Stimulated activated naive CD8-positive, alpha-beta T cell treated with anti-CD3 and anti-CD28 coated beads, Interleukin-15, Interleukin-2, amounts not matched to agents 100 ng/mL and 50 ng/mL, for 24 hours (primary cell): ENCODE measurements around the gene CTPS2.
"Not testable (repeated sequence)": the region's sequence is repeated elsewhere in the genome, so short reads cannot be mapped to it uniquely, and the experiment has no call there.

ENCODE experiments used
- H3K27ac Mint-ChIP-seq: one replicate; pipeline ENCODE4 v1.8.0; 2021; ENCODE audit warnings: mild to moderate bottlenecking, mixed read lengths
- H3K27me3 Mint-ChIP-seq: one replicate; pipeline ENCODE4 v1.8.0; 2021; ENCODE audit warnings: mixed read lengths
- H3K36me3 Mint-ChIP-seq: one replicate; pipeline ENCODE4 v1.8.0; 2021; ENCODE audit warnings: low read depth, mixed read lengths
- H3K4me1 Mint-ChIP-seq: one replicate; pipeline ENCODE4 v1.8.0; 2021; ENCODE audit warnings: low read depth, mixed read lengths
- H3K4me3 Mint-ChIP-seq: one replicate; pipeline ENCODE4 v1.8.0; 2021; ENCODE audit warnings: mild to moderate bottlenecking, mixed read lengths
- H3K9me3 Mint-ChIP-seq: one replicate; pipeline ENCODE4 v1.8.0; 2021; ENCODE audit warnings: mixed read lengths

CTPS2 gene

GRCh38 chrX:16712548-16713155, at the start of gene CTPS2:
TSS of gene CTPS2 (minus strand) at chrX:16712669. CDS start at chrX:16702902, 9,767 bp downstream.
- H3K27me3 Mint-ChIP-seq, result no peaks in the 10 kb centered on the region
- peak within 1 kb of the TSS; percentile 85 for H3K4me3 Mint-ChIP-seq
- H3K36me3 Mint-ChIP-seq, result no peaks in the 10 kb centered on the region
- peaks cover 19% of the 10 kb centered on the region for H3K4me1 Mint-ChIP-seq
- no peaks in the 10 kb centered on the region for H3K9me3 Mint-ChIP-seq
- H3K27ac Mint-ChIP-seq, result peak within 1 kb of the TSS; percentile 88

GRCh38 chrX:16761500-16761899, 49.0 kb upstream of the CTPS2 start:
- H3K27ac Mint-ChIP-seq, H3K4me3 Mint-ChIP-seq, H3K36me3 Mint-ChIP-seq, H3K9me3 Mint-ChIP-seq, H3K27me3 Mint-ChIP-seq, H3K4me1 Mint-ChIP-seq: not testable (repeated sequence)

GRCh38 chrX:16756724-16757123, 44.3 kb upstream of the CTPS2 start:
- Mint-ChIP-seq H3K36me3 (peaks cover 31% of the 10 kb centered on the region), H3K4me3 (no peak overlapping the region), H3K27me3 (no peaks in the 10 kb centered on the region), H3K4me1 (no peaks in the 10 kb centered on the region), H3K27ac (peak overlapping the region; percentile 41), H3K9me3 (no peaks in the 10 kb centered on the region)

DNA sequence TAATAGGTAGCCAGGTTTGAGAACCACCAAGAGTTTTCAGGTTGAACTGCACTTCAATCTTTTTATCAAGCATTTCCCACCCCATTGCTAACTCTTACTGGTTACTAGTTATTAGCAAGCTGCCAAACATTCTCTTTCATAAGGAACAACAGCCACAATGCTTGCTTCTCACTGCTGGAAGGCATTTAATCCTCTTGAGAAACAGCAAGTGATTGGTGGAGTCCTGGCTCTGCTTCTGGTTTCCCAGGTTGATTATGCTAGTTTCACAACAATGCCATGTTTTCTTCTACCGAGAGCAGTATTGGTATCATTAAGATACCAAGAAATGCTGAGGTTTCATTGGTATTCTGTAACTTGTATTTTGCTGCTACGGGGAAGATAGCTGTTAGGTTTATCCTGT, 41.5 kb upstream of the CTPS2 start:
- Mint-ChIP-seq H3K4me1 (no peaks in the 10 kb centered on the region), H3K27me3 (no peaks in the 10 kb centered on the region), H3K27ac (no peak overlapping the region), H3K36me3 (peaks cover 28% of the 10 kb centered on the region), H3K4me3 (no peak overlapping the region), H3K9me3 (no peaks in the 10 kb centered on the region)

DNA sequence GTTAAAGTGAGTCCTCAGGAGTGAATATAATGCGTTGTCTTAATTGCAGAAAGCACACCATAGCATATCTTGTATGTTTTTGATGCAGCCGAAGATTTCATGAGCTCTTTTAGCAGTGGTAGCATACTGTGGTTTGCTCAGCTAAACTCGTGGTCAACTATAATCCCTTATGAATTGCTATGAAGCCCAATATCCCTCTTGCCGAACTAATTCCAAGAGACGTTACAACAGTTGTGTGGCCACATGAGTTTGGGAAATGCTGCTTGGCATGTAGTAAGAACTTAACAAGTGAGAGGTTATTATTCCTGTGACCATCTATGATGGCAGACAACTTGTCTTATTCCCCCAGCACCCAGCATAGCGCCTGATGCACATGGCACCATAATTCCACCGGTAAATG, 37.7 kb upstream of the CTPS2 start:
- no peaks in the 10 kb centered on the region for H3K27me3 Mint-ChIP-seq
- no peak overlapping the region for H3K27ac Mint-ChIP-seq
- no peaks in the 10 kb centered on the region for H3K9me3 Mint-ChIP-seq
- H3K4me3 Mint-ChIP-seq, result no peak overlapping the region
- H3K4me1 Mint-ChIP-seq, result no peaks in the 10 kb centered on the region
- H3K36me3 Mint-ChIP-seq, result peaks cover 19% of the 10 kb centered on the region

DNA sequence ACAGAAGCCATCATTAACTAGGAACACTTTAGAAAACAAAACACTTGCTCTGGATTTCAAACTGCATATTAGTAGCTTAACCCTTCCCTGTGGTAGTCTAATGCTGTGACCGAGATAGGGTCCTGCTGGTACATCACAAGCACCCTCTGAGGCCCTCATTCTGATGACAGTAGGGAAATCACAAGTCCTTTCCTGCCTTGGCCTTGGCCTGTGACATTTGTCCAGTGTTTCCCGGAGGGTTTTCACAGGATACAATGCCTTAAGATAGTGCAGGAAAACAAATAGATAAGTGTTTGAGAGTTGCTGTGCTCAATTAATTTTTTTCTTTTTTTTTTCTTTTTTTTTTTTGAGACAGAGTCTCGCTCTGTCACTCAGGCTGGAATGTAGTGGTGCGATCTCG, 36.0 kb upstream of the CTPS2 start:
- Mint-ChIP-seq H3K36me3 (peaks cover 15% of the 10 kb centered on the region), H3K27ac (no peak overlapping the region), H3K27me3 (no peaks in the 10 kb centered on the region), H3K4me3 (no peak overlapping the region), H3K4me1 (no peaks in the 10 kb centered on the region), H3K9me3 (no peaks in the 10 kb centered on the region)

DNA sequence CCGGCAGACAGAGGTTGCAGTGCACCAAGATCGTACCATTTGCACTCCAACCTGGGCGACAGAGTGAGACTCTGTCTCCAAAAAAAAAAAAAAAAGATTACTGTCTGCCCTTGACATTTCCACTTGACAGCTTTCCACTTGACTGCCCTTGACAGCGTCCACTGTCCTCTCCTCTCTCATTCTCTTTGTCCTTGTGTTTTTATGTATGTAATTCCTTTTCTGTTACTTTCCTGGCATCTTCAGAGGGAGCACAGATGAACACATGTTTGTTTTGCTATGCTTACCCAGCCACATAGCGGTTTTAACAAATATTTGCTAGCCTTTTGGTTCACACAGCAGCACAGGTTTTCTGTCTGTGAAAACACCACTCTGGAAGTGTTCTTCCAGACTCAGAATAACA, 33.2 kb upstream of the CTPS2 start:
- no peak overlapping the region for H3K27ac Mint-ChIP-seq
- H3K4me1 Mint-ChIP-seq, result no peaks in the 10 kb centered on the region
- no peak overlapping the region for H3K4me3 Mint-ChIP-seq
- no peaks in the 10 kb centered on the region for H3K9me3 Mint-ChIP-seq
- H3K36me3 Mint-ChIP-seq, result peaks cover 13% of the 10 kb centered on the region
- no peaks in the 10 kb centered on the region for H3K27me3 Mint-ChIP-seq

DNA sequence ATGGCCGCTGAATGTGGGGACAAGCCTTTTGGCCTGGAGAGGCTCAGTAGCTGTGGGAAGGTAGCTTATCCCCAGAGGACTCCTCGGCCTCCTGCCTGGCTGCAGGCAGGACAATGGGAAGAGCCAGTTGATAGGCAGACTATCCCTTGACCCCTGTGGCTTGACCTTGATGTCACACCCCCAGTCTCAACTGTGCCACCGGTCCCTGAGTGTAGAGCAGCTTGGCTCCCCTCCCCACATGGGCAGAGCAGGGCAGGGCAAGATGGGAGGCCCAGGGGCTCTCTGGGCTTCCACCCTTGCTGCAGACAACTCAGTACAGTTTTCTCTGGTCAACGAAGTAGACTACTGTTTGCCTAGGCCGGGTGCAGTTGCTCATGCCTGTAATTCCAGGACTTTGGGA, 32.6 kb upstream of the CTPS2 start:
- H3K27ac Mint-ChIP-seq, result no peak overlapping the region

DNA sequence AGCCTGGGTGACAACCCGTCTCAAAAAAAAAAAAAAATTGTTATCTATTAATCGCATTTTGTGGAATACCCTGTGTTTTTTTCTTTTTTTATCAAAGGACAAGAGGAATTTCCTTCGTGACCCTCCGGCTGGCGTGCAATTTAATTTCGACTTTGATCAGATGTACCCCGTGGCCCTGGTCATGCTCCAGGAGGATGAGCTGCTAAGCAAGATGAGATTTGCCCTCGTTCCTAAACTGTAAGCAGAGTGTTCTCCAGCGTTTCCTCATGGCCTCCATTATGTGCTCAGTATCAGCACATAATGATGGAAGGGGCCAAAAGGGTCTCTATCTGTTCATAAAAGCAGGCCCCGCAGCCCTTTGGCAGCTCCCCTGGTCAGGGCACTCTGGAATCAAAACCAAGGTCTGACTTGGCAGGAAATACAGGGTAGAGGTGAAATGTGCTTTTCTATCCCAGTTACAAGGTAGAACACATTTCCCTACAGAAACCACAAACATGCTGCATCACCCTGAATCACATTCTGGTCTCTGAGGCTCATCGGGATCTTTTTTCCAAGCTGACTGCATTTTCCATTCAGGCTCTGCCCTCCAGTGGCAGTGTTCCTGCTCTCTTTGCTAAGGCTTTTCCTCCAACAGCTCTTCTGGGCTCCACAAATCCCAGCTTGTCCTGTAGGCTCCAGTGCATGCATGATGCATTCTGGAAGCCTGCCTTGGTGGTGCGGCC, 31.3 kb upstream of the CTPS2 start:
- peaks cover 13% of the 10 kb centered on the region for H3K36me3 Mint-ChIP-seq
- H3K4me3 Mint-ChIP-seq, result no peak overlapping the region
- H3K27me3 Mint-ChIP-seq, result no peaks in the 10 kb centered on the region
- no peaks in the 10 kb centered on the region for H3K4me1 Mint-ChIP-seq
- no peaks in the 10 kb centered on the region for H3K9me3 Mint-ChIP-seq
- H3K27ac Mint-ChIP-seq, result no peak overlapping the region

More for the DNA sequence above, 32.6 kb upstream of the CTPS2 start:
- peaks cover 13% of the 10 kb centered on the region for H3K36me3 Mint-ChIP-seq
- no peaks in the 10 kb centered on the region for H3K4me1 Mint-ChIP-seq
- H3K9me3 Mint-ChIP-seq, result no peaks in the 10 kb centered on the region
- no peak overlapping the region for H3K4me3 Mint-ChIP-seq
- H3K27me3 Mint-ChIP-seq, result no peaks in the 10 kb centered on the region

DNA sequence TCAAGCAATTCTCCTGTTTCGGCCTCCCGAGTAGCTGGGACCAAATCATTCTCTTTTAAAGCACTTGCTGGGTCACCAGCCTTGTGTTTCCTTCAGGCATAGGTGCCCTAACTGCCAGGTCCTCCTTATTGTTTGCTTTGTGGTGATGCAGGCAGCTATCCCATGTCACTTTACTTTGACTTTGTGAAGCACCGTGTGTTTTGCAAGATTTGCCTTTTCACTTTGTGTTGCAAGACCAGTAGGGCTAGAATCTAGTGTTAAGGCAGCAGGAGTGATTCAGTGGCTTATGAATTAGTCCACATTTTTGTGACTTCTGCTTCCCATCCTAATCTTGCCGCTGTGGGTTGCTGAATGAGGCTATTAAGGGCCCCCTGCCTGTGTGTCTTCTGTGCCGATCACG, 27.1 kb upstream of the CTPS2 start:
- Mint-ChIP-seq H3K4me1 (no peaks in the 10 kb centered on the region), H3K27me3 (no peaks in the 10 kb centered on the region), H3K27ac (no peak overlapping the region), H3K9me3 (no peaks in the 10 kb centered on the region), H3K4me3 (no peak overlapping the region), H3K36me3 (peaks cover 21% of the 10 kb centered on the region)

DNA sequence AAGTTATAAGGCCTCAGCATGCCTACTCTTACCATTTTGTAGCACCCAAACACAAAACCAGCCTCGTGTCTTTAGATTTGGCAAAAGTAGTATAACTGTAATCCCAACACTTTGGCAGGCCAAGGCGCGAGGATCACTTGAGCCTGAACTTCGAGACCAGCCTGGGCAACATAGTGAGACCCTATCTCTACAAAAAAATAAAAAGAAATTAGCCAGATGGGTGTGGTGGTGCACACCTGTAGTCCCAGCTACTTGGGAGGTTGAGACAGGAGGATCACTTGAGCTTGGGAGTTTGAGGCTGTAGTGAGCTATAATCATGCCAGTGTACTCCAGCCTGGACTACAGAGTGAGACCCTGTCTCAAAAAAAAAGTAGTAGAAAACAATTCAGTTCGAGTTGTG, 24.6 kb upstream of the CTPS2 start:
- Mint-ChIP-seq H3K4me3 (no peak overlapping the region), H3K36me3 (peaks cover 12% of the 10 kb centered on the region), H3K9me3 (no peaks in the 10 kb centered on the region), H3K27ac (no peak overlapping the region), H3K4me1 (no peaks in the 10 kb centered on the region), H3K27me3 (no peaks in the 10 kb centered on the region)

DNA sequence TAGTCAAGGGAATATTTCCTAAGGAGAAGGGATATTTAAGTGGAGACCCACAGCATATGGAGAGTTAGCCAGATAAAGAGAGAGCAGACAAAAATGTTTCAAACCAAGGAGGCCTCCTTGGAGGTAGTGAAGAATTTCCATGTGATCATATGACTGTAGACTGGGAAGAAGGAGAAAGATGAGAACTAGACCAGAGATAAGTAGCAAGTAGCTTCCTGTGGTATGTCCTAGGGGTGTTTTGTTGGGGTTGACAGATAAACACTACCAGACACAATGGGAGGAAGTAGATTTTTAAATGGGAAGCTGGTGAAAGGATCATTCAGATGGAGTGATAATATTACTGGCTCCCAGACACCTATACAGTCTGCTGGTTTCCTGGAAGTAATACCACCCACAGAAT, 20.5 kb upstream of the CTPS2 start:
- Mint-ChIP-seq H3K4me1 (no peaks in the 10 kb centered on the region), H3K27me3 (no peaks in the 10 kb centered on the region), H3K27ac (peak overlapping the region; percentile 22), H3K36me3 (peaks cover 12% of the 10 kb centered on the region), H3K9me3 (no peaks in the 10 kb centered on the region), H3K4me3 (no peak overlapping the region)

GRCh38 chrX:16730450-16730849, 18.0 kb upstream of the CTPS2 start:
- Mint-ChIP-seq H3K4me3 (no peak overlapping the region), H3K9me3 (no peaks in the 10 kb centered on the region), H3K4me1 (no peaks in the 10 kb centered on the region), H3K27ac (no peak overlapping the region), H3K27me3 (no peaks in the 10 kb centered on the region), H3K36me3 (peaks cover 4% of the 10 kb centered on the region)

DNA sequence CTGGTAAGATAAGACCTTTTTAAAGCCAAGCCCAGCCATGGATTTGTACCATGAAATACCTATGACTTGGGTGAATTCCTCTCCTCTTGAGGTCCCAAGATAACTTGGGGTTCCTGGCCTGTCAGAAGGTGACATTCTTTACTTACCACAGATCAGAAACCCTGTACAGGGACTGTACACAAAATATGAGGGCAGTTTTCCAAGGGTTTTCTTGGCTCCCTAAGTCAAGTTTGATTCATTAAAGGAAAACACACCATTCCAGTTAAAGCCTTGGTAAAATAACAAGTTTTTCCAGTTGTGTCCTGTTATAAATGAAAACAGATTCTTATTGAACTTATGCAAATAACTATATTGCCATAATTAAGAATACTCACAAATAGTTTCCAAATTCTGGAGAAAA, 15.2 kb upstream of the CTPS2 start:
- H3K27me3 Mint-ChIP-seq, result no peaks in the 10 kb centered on the region
- H3K9me3 Mint-ChIP-seq, result no peaks in the 10 kb centered on the region

GRCh38 chrX:16726347-16726988, 14.0 kb upstream of the CTPS2 start:
- H3K27ac Mint-ChIP-seq, H3K9me3 Mint-ChIP-seq, H3K36me3 Mint-ChIP-seq, H3K27me3 Mint-ChIP-seq, H3K4me3 Mint-ChIP-seq: not testable (repeated sequence)
- H3K4me1 Mint-ChIP-seq, result peaks cover 12% of the 10 kb centered on the region

More for the DNA sequence above, 15.2 kb upstream of the CTPS2 start:
- no peak overlapping the region for H3K27ac Mint-ChIP-seq
- H3K4me1 Mint-ChIP-seq, result peaks cover 5% of the 10 kb centered on the region
- peaks cover 10% of the 10 kb centered on the region for H3K36me3 Mint-ChIP-seq
- H3K4me3 Mint-ChIP-seq, result no peak overlapping the region
